Adrenal gland (tissue), 12 donors: ENCODE data around the gene E4F1. TPM values are rescaled to one million over a fixed set of nuclear protein-coding genes. Genes with fewer than 3 reads are reported as not detected.

Experiments
- DNase-seq, 7 donors: peaks; one replicate each; pipeline ENCODE4 v3.0.0-alpha.2; 2019 to 2020
- H3K27ac ChIP-seq, 5 donors: fragments of 200-600 bp; sonication (generic) in 4 of 5; 1 replicate in 3 of 5; 2 replicates in 2 of 5; pipeline versions ENCODE4 v1.5.1 to v1.8.0; 2016 to 2020; ENCODE audit warnings: mild to moderate bottlenecking in 1 of 5
- H3K27me3 ChIP-seq: fragments of 200-600 bp; 2 replicates; pipeline ENCODE4 v1.8.0; 2021
- H3K36me3 ChIP-seq, 2 donors: fragments of 200-600 bp; replicated peaks in 1 of 2; 1 replicate in 1 of 2; 2 replicates in 1 of 2; pipeline versions ENCODE4 v1.5.1 to v1.8.0; 2018 to 2022
- H3K4me1 ChIP-seq, 2 donors: fragments of 200-600 bp; replicated peaks in 1 of 2; 1 replicate in 1 of 2; 2 replicates in 1 of 2; pipeline versions ENCODE4 v1.5.1 to v1.8.0; 2018 to 2021
- H3K4me3 ChIP-seq, 4 donors: fragments of 200-600 bp; sonication (generic) in 3 of 4; one replicate each; pipeline ENCODE4 v1.5.1; 2016 to 2018
- H3K9me3 ChIP-seq, 3 donors: fragments of 200-600 bp; sonication (generic) in 1 of 3; replicated peaks in 1 of 3; 1 replicate in 2 of 3; 2 replicates in 1 of 3; pipeline versions ENCODE4 v1.5.1 to v1.8.0; 2016 to 2021
- CTCF ChIP-seq, 6 experiments: fragments of 450-650 bp in 4 of 6; fragments of 200-600 bp in 2 of 6; sonication (generic) in 1 of 6; IDR thresholded peaks; 1 replicate in 5 of 6; 2 replicates in 1 of 6; pipeline versions ENCODE4 v1.5.1 to v1.8.0; 2016 to 2021; ENCODE audit warnings: antibody characterized with exemption in 6 of 6, mild to moderate bottlenecking in 2 of 6, moderate library complexity in 1 of 6
- POLR2A ChIP-seq, 2 donors: fragments of 450-650 bp; IDR thresholded peaks; one replicate each; pipeline ENCODE4 v1.6.1; 2017; ENCODE audit warnings: antibody characterized with exemption in 2 of 2, mild to moderate bottlenecking in 2 of 2, moderate library complexity in 1 of 2
- WGBS, 4 donors: extraction: QIAGEN DNeasy Blood & Tissue Kit in 2 of 4; methylation state at CpG; one replicate each; pipeline versions ENCODE4 v1.1.5 to v1.1.7; 2013 to 2017; 5-methylcytosine and 5-hydroxymethylcytosine counted together
- intact Hi-C, 2 donors: fragments of 100-400 bp; cut with DNase I; formaldehyde crosslinking; loops; one replicate each; pipeline versions ENCODE4 v1.14.1 to v1.15.0; 2022 to 2023
- polyA plus RNA-seq, 3 donors: library from polyadenylated mRNA; stranded (reverse); fragments of 200-250 nt in 2 of 3; fragments of 350-450 nt in 1 of 3; fragmentation: Illumina TruSeq in 1 of 3; extraction: RNeasy Lipid Tissue Mini Kit (QIAGEN cat#74804) in 1 of 3; gene quantifications; one replicate each; pipeline ENCODE4 v1.2.3, GENCODE V29; 2013 to 2014
- total RNA-seq, 9 donors: library from RNA; depleted of rRNA in 4 of 9; stranded (reverse); fragments of >200 nt in 4 of 9; fragments of 120-200 nt in 1 of 9; fragmentation: NEBNext Ultra II Directional in 1 of 9; extraction: Animal tissue kit (Norgen Biotek cat#: 25700) in 1 of 9; gene quantifications; one replicate each; pipeline versions ENCODE4 v1.1.0 to v1.2.4, GENCODE V29; 2013 to 2023
- donor health status: healthy with polysubstance abuse.
- donor health status: Bipolar disorder and iron deficiency.
- donor health status: DM: yes; HTN: yes; CAD: no.
- donor health status: DM: no; HTN: no; CAD: no.
- donor health status: DM: no; HTN: no; CAD: no.
- donor health status: DM: yes; HTN: yes; CAD: no.

E4F1 gene
- total and polyA plus RNA-seq, 12 donors: 2.9 to 121 (median 27.1) TPM

- no peak for DNase-seq
- Histone ChIP-seq H3K27me3 (no peaks in the 10 kb centered on the region), H3K4me3 (no peak overlapping the region), H3K27ac (no peak overlapping the region), H3K9me3 (no peaks in the 10 kb centered on the region), H3K4me1 (no peaks in the 10 kb centered on the region), H3K36me3 (no peaks in the 10 kb centered on the region)
- TF ChIP-seq POLR2A (IDR thresholded peaks at IDR 0.05) (no peak), CTCF (IDR thresholded peaks at IDR 0.05) (no peak)
- intact Hi-C loops: no loop called here
- WGBS, 4 donors: 85 to 90% (median 90%) methylated on average over 17 to 25 of the region's 25 CpGs
These were observed 54.3 kb downstream of the E4F1 start for GRCh38 chr16:2277466-2278271.

DNA sequence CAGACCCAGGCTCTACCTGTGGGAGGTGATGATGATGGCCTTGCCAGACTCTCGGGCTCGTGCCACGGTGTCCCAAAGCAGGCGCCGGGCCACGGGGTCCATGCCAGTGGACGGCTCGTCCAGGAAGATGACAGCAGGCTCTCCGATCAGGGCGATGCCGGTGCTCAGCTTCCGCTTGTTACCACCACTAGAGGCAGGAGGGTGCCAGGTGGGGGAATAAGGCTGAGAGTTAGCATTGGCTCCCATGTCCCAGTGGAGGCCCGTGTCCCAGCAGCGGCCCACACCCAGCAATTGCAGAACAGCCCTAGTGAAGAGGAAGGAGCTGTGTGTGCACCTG, 54.8 kb downstream of the E4F1 start:
- Histone ChIP-seq H3K4me3 (no peak overlapping the region), H3K36me3 (no peaks in the 10 kb centered on the region), H3K27ac (no peak overlapping the region), H3K9me3 (no peaks in the 10 kb centered on the region), H3K4me1 (no peaks in the 10 kb centered on the region), H3K27me3 (no peaks in the 10 kb centered on the region)
- DNase-seq: no peak
- TF ChIP-seq POLR2A (IDR thresholded peaks at IDR 0.05) (no peak), CTCF (IDR thresholded peaks at IDR 0.05) (no peak)
- intact Hi-C loops: no loop called here
- WGBS, 4 donors: 80 to 100% (median 87%) methylated on average over 1 to 14 of the region's 14 CpGs

- TF ChIP-seq POLR2A (IDR thresholded peaks at IDR 0.05): no peak
- no peak for TF ChIP-seq CTCF (IDR thresholded peaks at IDR 0.05)
- H3K9me3 ChIP-seq: no peaks in the 10 kb centered on the region
- peaks cover 0 to 2% of the 10 kb centered on the region in 2 donors for H3K36me3 ChIP-seq
- WGBS, 4 donors: 88 to 92% (median 90%) methylated on average over 6 to 26 of the region's 26 CpGs
- H3K27ac ChIP-seq: no peak overlapping the region
- H3K27me3 ChIP-seq: no peaks in the 10 kb centered on the region
- no peak overlapping the region for H3K4me3 ChIP-seq
- DNase-seq: no peak
- H3K4me1 ChIP-seq: no peaks in the 10 kb centered on the region
- intact Hi-C loops: no loop called here
These were observed 55.8 kb downstream of the E4F1 start for GRCh38 chr16:2278956-2279800.

- intact Hi-C loops: no loop called here
- Histone ChIP-seq H3K4me3 (no peak overlapping the region), H3K4me1 (no peaks in the 10 kb centered on the region), H3K27ac (no peak overlapping the region), H3K9me3 (no peaks in the 10 kb centered on the region), H3K36me3 (peaks cover 0 to 4% of the 10 kb centered on the region in 2 donors), H3K27me3 (no peaks in the 10 kb centered on the region)
- TF ChIP-seq POLR2A (IDR thresholded peaks at IDR 0.05) (no peak), CTCF (IDR thresholded peaks at IDR 0.05) (no peak)
- DNase-seq: no peak
- 91 to 97% (median 95%) methylated on average over 6 to 8 of the region's 8 CpGs for WGBS, 4 donors
These were observed 57.1 kb downstream of the E4F1 start for GRCh38 chr16:2280461-2280860.
